B cell (primary cell): ENCODE results near the gene CENPQ. TPM values are rescaled to one million over a fixed set of nuclear protein-coding genes. Genes with fewer than 3 reads are reported as not detected.

Experiments
- ATAC-seq: fragments of 200-7000 bp; cut with Tn5 transposase; one replicate; pipeline ENCODE4 v1.10.0; 2021; ENCODE audit warnings: low read depth, mild to moderate bottlenecking, moderate number of reproducible peaks, moderate library complexity
- CTCF ChIA-PET: fragments of 350-600 bp; sonication (Branson Sonifier 250); formaldehyde crosslinking; loops from one replicate; lab custom pipeline; 2021; ENCODE audit warnings: antibody characterized with exemption, inconsistent platforms; lab: Charles Lee
- POLR2A ChIA-PET: fragments of 350-600 bp; sonication (Branson Sonifier 250); formaldehyde crosslinking; loops from one replicate; lab custom pipeline; 2021; ENCODE audit warnings: antibody characterized with exemption; lab: Charles Lee
- DNase-seq: peaks from one replicate; pipeline ENCODE4 v3.0.0; 2013
- H2AFZ ChIP-seq: 2 replicates; pipeline ENCODE4 v1.6.1; 2012; ENCODE audit warnings: mild to moderate bottlenecking, low read depth, low read length; ENCODE audit not compliant: insufficient read depth, poor library complexity, severe bottlenecking
- H3K27ac ChIP-seq, 2 donors: 1 replicate in 1 of 2; 2 replicates in 1 of 2; pipeline ENCODE4 v1.5.1; 2012 to 2013; ENCODE audit warnings: low read length in 2 of 2, mild to moderate bottlenecking in 2 of 2, moderate library complexity in 1 of 2
- H3K27me3 ChIP-seq, 4 experiments: fragments of 200-600 bp in 1 of 4; sonication (generic) in 1 of 4; replicated peaks in 1 of 4; 1 replicate in 2 of 4; 2 replicates in 2 of 4; pipeline versions ENCODE4 v1.6.1 to v1.7.0; 2013 to 2016; ENCODE audit warnings: low read length in 3 of 4, mild to moderate bottlenecking in 2 of 4, mixed read lengths in 1 of 4, moderate library complexity in 1 of 4; ENCODE audit not compliant: insufficient read depth in 4 of 4, control insufficient read depth in 3 of 4; ENCODE audit errors: control extremely low read depth in 1 of 4
- H3K36me3 ChIP-seq, 2 experiments: replicated peaks in 1 of 2; 1 replicate in 1 of 2; 2 replicates in 1 of 2; pipeline versions ENCODE4 v1.6.1 to v1.7.1; 2013; ENCODE audit warnings: low read length in 1 of 2; ENCODE audit not compliant: insufficient read depth in 2 of 2, control insufficient read depth in 1 of 2; ENCODE audit errors: control extremely low read depth in 1 of 2, extremely low read depth in 1 of 2
- H3K4me1 ChIP-seq, 2 donors: fragments of 200-600 bp in 1 of 2; sonication (generic) in 1 of 2; 1 replicate in 1 of 2; 2 replicates in 1 of 2; pipeline versions ENCODE4 v1.5.1 to v1.6.1; 2013 to 2017; ENCODE audit warnings: low read length in 2 of 2; ENCODE audit not compliant: control insufficient read depth in 2 of 2, insufficient read depth in 2 of 2
- H3K4me2 ChIP-seq: replicated peaks from 2 replicates; pipeline ENCODE3; 2012; ENCODE audit warnings: mild to moderate bottlenecking, low read depth, low read length; ENCODE audit not compliant: poor library complexity, severe bottlenecking
- H3K4me3 ChIP-seq, 5 experiments: fragments of 200-600 bp in 1 of 5; sonication (generic) in 1 of 5; 1 replicate in 3 of 5; 2 replicates in 2 of 5; pipeline versions ENCODE4 v1.5.1 to v1.7.0; 2011 to 2016; ENCODE audit warnings: low read length in 4 of 5, mild to moderate bottlenecking in 4 of 5, low read depth in 2 of 5, control low read depth in 1 of 5, moderate library complexity in 1 of 5; ENCODE audit not compliant: insufficient read depth in 1 of 5; ENCODE audit errors: control extremely low read depth in 1 of 5, extremely low read depth in 1 of 5
- H3K79me2 ChIP-seq: fragments of 200-600 bp; sonication (generic); one replicate; pipeline ENCODE4 v1.6.0; 2016; ENCODE audit warnings: low read length; ENCODE audit not compliant: control insufficient read depth, insufficient read depth
- H3K9ac ChIP-seq: fragments of 200-600 bp; sonication (generic); 2 replicates; pipeline ENCODE4 v1.6.1; 2017; ENCODE audit warnings: mild to moderate bottlenecking, low read length, moderate library complexity
- H3K9me3 ChIP-seq, 3 donors: one replicate each; pipeline versions ENCODE4 v1.6.1 to v1.7.1; 2013; ENCODE audit warnings: low read length in 2 of 3; ENCODE audit not compliant: control insufficient read depth in 2 of 3, insufficient read depth in 1 of 3; ENCODE audit errors: control extremely low read depth in 1 of 3
- H4K20me1 ChIP-seq: 2 replicates; pipeline ENCODE4 v1.6.0; 2012; ENCODE audit warnings: mild to moderate bottlenecking, low read length; ENCODE audit not compliant: insufficient read depth, control insufficient read depth, poor library complexity, severe bottlenecking
- H3K27ac Mint-ChIP-seq: one replicate; pipeline ENCODE4 v1.8.0; 2021; ENCODE audit warnings: mixed read lengths
- H3K27me3 Mint-ChIP-seq: one replicate; pipeline ENCODE4 v1.8.0; 2021; ENCODE audit warnings: mixed read lengths
- H3K4me1 Mint-ChIP-seq: one replicate; pipeline ENCODE4 v1.8.0; 2021; ENCODE audit warnings: mixed read lengths
- H3K4me3 Mint-ChIP-seq: one replicate; pipeline ENCODE4 v1.8.0; 2021; ENCODE audit warnings: mixed read lengths
- H3K9me3 Mint-ChIP-seq: one replicate; pipeline ENCODE4 v1.8.0; 2022; ENCODE audit warnings: mixed read lengths; ENCODE audit not compliant: insufficient read depth
- EZH2 ChIP-seq: IDR thresholded peaks from 2 replicates; pipeline ENCODE4 v1.6.1; 2012; ENCODE audit warnings: borderline replicate concordance, low read depth, mild to moderate bottlenecking, moderate library complexity, low read length; ENCODE audit not compliant: insufficient read depth, poor library complexity, severe bottlenecking
- WGBS: methylation state at CpG from one replicate; pipeline ENCODE4 v1.1.5; 2013; ENCODE audit warnings: missing lambda C conversion rate; ENCODE audit not compliant: insufficient coverage; 5-methylcytosine and 5-hydroxymethylcytosine counted together
- intact Hi-C: fragments of 100-400 bp; cut with micrococcal nuclease; formaldehyde crosslinking; loops from one replicate; pipeline ENCODE4 v1.10.0; 2022
- polyA plus RNA-seq: library from polyadenylated mRNA; depleted of rRNA; stranded (reverse); fragments of >200 nt; gene quantifications from 2 replicates; pipeline ENCODE4 v1.2.3, GENCODE V29; 2012
- total RNA-seq, 2 donors: library from RNA; stranded (reverse); fragments of 120-200 nt in 1 of 2; gene quantifications; 1 replicate in 1 of 2; 2 replicates in 1 of 2; pipeline versions ENCODE4 v1.2.3 to v1.2.4, GENCODE V29; 2013 to 2022
- TF ChIP-seq, protein P1 (sequence below): fragments of 200-600 bp; IDR thresholded peaks from one replicate; pipeline ENCODE4 v1.8.0; 2022; ENCODE audit warnings: antibody characterized with exemption, mild to moderate bottlenecking

CENPQ gene
- total and polyA plus RNA-seq, 2 donors (not counting 1 experiment from before 2014, with no cell fraction given): 3.3 to 6.6 TPM

DNA sequence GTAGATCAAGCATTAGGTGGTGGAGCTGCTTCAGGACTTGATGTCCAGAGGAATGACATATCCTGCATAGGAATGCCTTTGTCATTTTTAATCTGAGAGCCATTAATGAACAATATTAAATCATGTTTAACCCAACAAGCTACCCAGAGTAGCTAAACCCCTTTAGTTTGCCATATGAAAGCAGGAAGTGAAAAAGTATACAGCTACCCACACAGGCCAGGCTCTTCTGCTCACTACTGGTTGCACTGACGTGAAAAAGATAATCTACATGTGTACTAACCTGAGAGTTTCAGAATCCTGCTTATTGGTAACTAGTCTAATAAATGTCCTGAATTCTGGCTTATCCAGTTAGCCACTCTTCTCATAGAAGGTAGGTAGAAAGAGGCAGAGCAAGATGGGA lies 56.5 kb downstream of the CENPQ start:
- TF ChIP-seq, protein P1, sequence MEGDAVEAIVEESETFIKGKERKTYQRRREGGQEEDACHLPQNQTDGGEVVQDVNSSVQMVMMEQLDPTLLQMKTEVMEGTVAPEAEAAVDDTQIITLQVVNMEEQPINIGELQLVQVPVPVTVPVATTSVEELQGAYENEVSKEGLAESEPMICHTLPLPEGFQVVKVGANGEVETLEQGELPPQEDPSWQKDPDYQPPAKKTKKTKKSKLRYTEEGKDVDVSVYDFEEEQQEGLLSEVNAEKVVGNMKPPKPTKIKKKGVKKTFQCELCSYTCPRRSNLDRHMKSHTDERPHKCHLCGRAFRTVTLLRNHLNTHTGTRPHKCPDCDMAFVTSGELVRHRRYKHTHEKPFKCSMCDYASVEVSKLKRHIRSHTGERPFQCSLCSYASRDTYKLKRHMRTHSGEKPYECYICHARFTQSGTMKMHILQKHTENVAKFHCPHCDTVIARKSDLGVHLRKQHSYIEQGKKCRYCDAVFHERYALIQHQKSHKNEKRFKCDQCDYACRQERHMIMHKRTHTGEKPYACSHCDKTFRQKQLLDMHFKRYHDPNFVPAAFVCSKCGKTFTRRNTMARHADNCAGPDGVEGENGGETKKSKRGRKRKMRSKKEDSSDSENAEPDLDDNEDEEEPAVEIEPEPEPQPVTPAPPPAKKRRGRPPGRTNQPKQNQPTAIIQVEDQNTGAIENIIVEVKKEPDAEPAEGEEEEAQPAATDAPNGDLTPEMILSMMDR: no peak
- TF ChIP-seq EZH2: no peak
- no peak overlapping the region for H3K4me3 ChIP-seq
- ChIA-PET CTCF (interaction anchor here (1.1 kb wide), 1 partner anchor 13 kb away, joined by 6 read pairs; no protein-coding TSS in a partner anchor), POLR2A (no interaction called here)
- no peaks in the 10 kb centered on the region for H3K4me1 ChIP-seq
- H4K20me1 ChIP-seq: no peaks in the 10 kb centered on the region
- no peaks in the 10 kb centered on the region for H3K9me3 Mint-ChIP-seq
- H3K27ac ChIP-seq: no peak overlapping the region
- no peaks in the 10 kb centered on the region for H3K4me1 Mint-ChIP-seq
- intact Hi-C loops: no loop called here
- H3K9me3 ChIP-seq: no peaks in the 10 kb centered on the region
- H2AFZ ChIP-seq: no peak overlapping the region
- H3K4me2 ChIP-seq: no peak overlapping the region
- WGBS: no CpG with 5 or more reads among the region's 1 CpG
- ATAC-seq (no peak), DNase-seq (no peak)
- no peaks in the 10 kb centered on the region for H3K79me2 ChIP-seq
- H3K27me3 ChIP-seq: no peaks in the 10 kb centered on the region
- no peaks in the 10 kb centered on the region for H3K27me3 Mint-ChIP-seq
- H3K36me3 ChIP-seq: no peaks in the 10 kb centered on the region
- no peak overlapping the region for H3K4me3 Mint-ChIP-seq
- H3K27ac Mint-ChIP-seq: no peak overlapping the region
- H3K9ac ChIP-seq: no peak overlapping the region

DNA sequence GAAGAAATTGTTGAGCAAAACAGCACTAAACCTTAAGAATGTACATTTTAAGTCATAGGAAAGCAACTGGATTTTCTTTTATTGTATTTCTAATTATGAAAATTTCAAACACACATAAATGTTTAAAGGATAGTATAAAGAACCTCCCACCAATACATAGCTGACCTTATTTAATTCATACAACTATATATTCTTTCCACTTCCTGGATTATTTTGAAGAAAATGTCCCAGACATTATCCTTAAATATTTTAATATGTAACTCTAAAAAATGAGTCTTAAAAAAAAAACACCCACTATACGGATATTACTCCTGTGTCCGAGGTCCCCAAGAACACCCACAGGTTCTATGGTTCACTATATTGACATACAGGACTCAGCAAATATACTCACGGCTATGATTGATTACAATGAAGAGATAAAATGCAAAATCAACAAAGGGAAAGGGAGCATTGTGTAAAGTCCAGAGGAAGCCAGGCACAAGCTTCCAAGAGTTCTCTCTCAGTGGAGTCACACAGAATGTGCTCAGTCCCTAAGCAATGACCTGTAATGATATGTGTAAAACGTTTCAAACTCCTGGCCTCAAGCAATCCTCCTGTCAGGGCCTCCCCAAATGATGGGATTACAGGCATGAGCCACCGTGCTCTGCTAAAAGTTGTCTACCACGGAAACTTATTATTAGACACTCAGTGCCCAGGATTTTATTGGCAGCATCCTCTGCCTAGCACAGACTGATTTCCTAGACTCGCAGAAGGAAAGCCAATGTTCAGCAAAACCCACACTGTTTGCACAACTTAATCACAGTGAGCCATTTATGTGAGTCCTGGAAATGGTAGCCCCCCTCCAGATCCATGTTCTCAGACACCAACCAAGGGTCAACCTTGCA lies 59.8 kb downstream of the CENPQ start:
- CTCF ChIA-PET: interaction anchor here (1.1 kb wide), 1 partner anchor 10 kb away, joined by 3 read pairs; no protein-coding TSS in a partner anchor
- no peak overlapping the region for H2AFZ ChIP-seq

More for the DNA sequence above, 59.8 kb downstream of the CENPQ start:
- 85% methylated on average over 4 of the region's 7 CpGs for WGBS
- no peak for DNase-seq
- no peak overlapping the region for H3K27ac ChIP-seq
- H3K4me2 ChIP-seq: no peak overlapping the region
- Mint-ChIP-seq H3K9me3 (no peaks in the 10 kb centered on the region), H3K4me3 (no peak overlapping the region), H3K27me3 (peaks cover 4% of the 10 kb centered on the region), H3K4me1 (no peaks in the 10 kb centered on the region), H3K27ac (no peak overlapping the region)
- ATAC-seq: no peak
- H3K9me3 ChIP-seq: no peaks in the 10 kb centered on the region
- H3K36me3 ChIP-seq: no peaks in the 10 kb centered on the region
- H3K4me1 ChIP-seq: no peaks in the 10 kb centered on the region
- no peaks in the 10 kb centered on the region for H3K79me2 ChIP-seq
- H3K9ac ChIP-seq: no peak overlapping the region
- POLR2A ChIA-PET: no interaction called here
- H3K27me3 ChIP-seq: no peaks in the 10 kb centered on the region
- intact Hi-C loops: no loop called here
- TF ChIP-seq, protein P1: no peak
- TF ChIP-seq EZH2: no peak
- H3K4me3 ChIP-seq: no peak overlapping the region
- H4K20me1 ChIP-seq: no peaks in the 10 kb centered on the region
